Lower leg skin (tissue), 3 donors: Measurements from ENCODE around the gene CCNJ.

Experiments
- CTCF ChIP-seq, 3 donors: fragments of 450-650 bp; IDR thresholded peaks; one replicate each; pipeline ENCODE4 v1.5.1; 2016; ENCODE audit warnings: antibody characterized with exemption in 3 of 3, mild to moderate bottlenecking in 3 of 3, moderate library complexity in 2 of 3
- POLR2A ChIP-seq, 2 donors: fragments of 450-650 bp; IDR thresholded peaks; one replicate each; pipeline ENCODE4 v1.6.1; 2016 to 2017; ENCODE audit warnings: antibody characterized with exemption in 2 of 2, mild to moderate bottlenecking in 1 of 2, moderate library complexity in 1 of 2

- no peak for TF ChIP-seq POLR2A (IDR thresholded peaks at IDR 0.05)
- no peak for TF ChIP-seq CTCF (IDR thresholded peaks at IDR 0.05)
Measured at GRCh38 chr10:96089116-96089515, 45.7 kb downstream of the CCNJ start.
